ENCODE data around the gene PTK6. TPM values are rescaled to one million over a fixed set of nuclear protein-coding genes. Genes with fewer than 3 reads are reported as not detected.

PTK6 gene
- total RNA-seq, 1 experiment from 2014 or later: 6.7 TPM

DNA sequence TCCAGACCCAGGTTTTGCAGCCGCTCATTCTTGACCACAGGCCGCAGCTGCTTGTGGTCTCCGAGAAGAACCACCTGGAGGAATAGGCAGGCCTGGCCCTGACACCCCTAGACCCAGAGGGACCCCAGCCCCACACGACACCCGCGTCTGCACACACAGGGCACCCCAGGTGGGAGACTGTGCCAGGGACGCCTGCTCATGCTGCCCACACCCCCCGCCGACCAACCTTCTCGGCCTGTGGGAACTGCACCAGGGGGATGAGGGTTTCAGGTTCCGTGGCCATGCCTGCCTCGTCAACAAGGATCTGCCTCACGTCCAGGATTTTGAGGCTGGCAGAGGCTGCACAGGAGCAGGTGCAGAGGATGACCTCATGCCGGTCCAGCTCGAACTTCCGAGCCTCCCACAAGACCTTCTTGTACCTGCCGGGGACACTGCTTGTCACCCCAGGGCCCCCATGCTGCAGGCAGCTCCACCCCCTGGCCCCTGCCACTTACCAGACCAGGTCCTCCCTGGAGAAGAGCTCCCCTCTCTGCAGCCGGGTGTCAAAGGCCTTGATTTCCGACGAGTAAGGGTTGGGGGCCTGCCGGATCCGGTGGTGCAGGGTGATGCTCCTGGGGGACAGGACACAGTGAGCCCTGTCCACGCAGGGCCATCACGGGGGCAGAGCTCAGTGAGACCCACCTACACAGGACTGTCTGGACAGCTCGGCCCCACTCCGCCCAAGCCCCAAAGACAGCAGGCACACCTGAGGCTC is 23.9 kb upstream of the PTK6 start:
- H3K36me3 ChIP-seq (ENCODE audit: control insufficient read depth in 1 of 2, insufficient read depth in 2 of 2, low read length in 2 of 2): no peaks in the 10 kb centered on the region; a peak in 3 of 4 replicates
- H3K9ac ChIP-seq (ENCODE audit: low read length): no peak overlapping the region
- H3K9me3 ChIP-seq (ENCODE audit: control insufficient read depth in 1 of 2, insufficient read depth in 1 of 2, low read depth in 1 of 2, low read length in 2 of 2): no peaks in the 10 kb centered on the region
- no peak overlapping the region for H2AFZ ChIP-seq (ENCODE audit: low read depth, low read length, poor library complexity, severe bottlenecking)
- no peaks in the 10 kb centered on the region for H3K79me2 ChIP-seq (ENCODE audit: insufficient read depth, low read length)
- H3K4me3 ChIP-seq (replicated peaks in 1 of 2; ENCODE audit: low read depth in 1 of 2, low read length in 2 of 2): no peak overlapping the region
- ATAC-seq (no peak), DNase-seq (ENCODE audit: low read depth, low spot score) (no peak)
- ChIA-PET RAD21 (ENCODE audit: low non-redundant PET in 1 of 2, low total read pairs in 2 of 2, uncharacterized antibody in 2 of 2, unreplicated experiment in 2 of 2) (no interaction called here), CTCF (no interaction called here), POLR2A (no interaction called here)
- H4K20me1 ChIP-seq (ENCODE audit: insufficient read depth): no peaks in the 10 kb centered on the region
- no peak overlapping the region for H3K27ac ChIP-seq (ENCODE audit: low read depth, low read length)
- intact Hi-C loops (cut with micrococcal nuclease): no loop called here
- TF ChIP-seq FOSL1 (IDR thresholded peaks at IDR 0.05; ENCODE audit: low read depth): no peak
- TF ChIP-seq ZFX (IDR thresholded peaks at IDR 0.05): no peak
- no peak for TF ChIP-seq YY1 (IDR thresholded peaks at IDR 0.05; ENCODE audit: extremely low read depth, insufficient replicate concordance, low read depth, low read length)
- no peak for TF ChIP-seq ZNF274 (IDR thresholded peaks at IDR 0.05; ENCODE audit: low read depth, low read length)
- TF ChIP-seq ZBTB33 (IDR thresholded peaks at IDR 0.05; ENCODE audit: extremely low read depth, insufficient replicate concordance, low read length): no peak
- TF ChIP-seq ATF3 (IDR thresholded peaks at IDR 0.05): no peak
- TF ChIP-seq RAD21 (IDR thresholded peaks at IDR 0.05; ENCODE audit: low read depth): no peak
- no peak for TF ChIP-seq REST (IDR thresholded peaks at IDR 0.05; ENCODE audit: low read depth)
- TF ChIP-seq EGR1 (IDR thresholded peaks at IDR 0.05; ENCODE audit: low read depth): no peak
- no peak for TF ChIP-seq SRF (IDR thresholded peaks at IDR 0.05; ENCODE audit: low read depth)
- H3K4me1 ChIP-seq (ENCODE audit: control insufficient read depth in 1 of 2, insufficient read depth in 2 of 2, low read length in 2 of 2): no peaks in the 10 kb centered on the region
- BruUV-seq (replicated peaks): no TSS peak
- H3K9me2 ChIP-seq (ENCODE audit: insufficient read depth): no peaks in the 10 kb centered on the region
- no peak overlapping the region for H3K4me2 ChIP-seq (ENCODE audit: low read length)
- no peaks in the 10 kb centered on the region for H3K27me3 ChIP-seq (ENCODE audit: insufficient read depth, low read length)

Data from HCT116 (cell line).